GM23248 (cell line): ENCODE measurements around the gene KEAP1. TPM values are rescaled to one million over a fixed set of nuclear protein-coding genes. Genes with fewer than 3 reads are reported as not detected.

Experiments used
- DNase-seq: peaks from one replicate; pipeline ENCODE4 v3.0.0-alpha.2; 2015
- H2AFZ ChIP-seq: fragments of 200-600 bp; sonication (generic); 2 replicates; pipeline ENCODE4 v1.6.1; 2016; ENCODE audit warnings: antibody characterized with exemption
- H3F3A ChIP-seq: fragments of 200-600 bp; sonication (generic); 2 replicates; pipeline ENCODE4 v1.6.1; 2016; ENCODE audit warnings: mild to moderate bottlenecking, antibody characterized with exemption, mixed run types; ENCODE audit not compliant: insufficient read depth
- H3K27ac ChIP-seq: fragments of 200-600 bp; sonication (generic); 2 replicates; pipeline ENCODE4 v1.5.1; 2016; ENCODE audit warnings: mild to moderate bottlenecking
- H3K27me3 ChIP-seq: fragments of 200-600 bp; sonication (generic); replicated peaks from 2 replicates; pipeline ENCODE4 v1.6.1; 2016; ENCODE audit warnings: mild to moderate bottlenecking; ENCODE audit not compliant: insufficient read depth
- H3K36me3 ChIP-seq: fragments of 200-600 bp; sonication (generic); 2 replicates; pipeline ENCODE4 v1.6.1; 2016; ENCODE audit warnings: low read depth, mild to moderate bottlenecking
- H3K4me1 ChIP-seq: fragments of 200-600 bp; sonication (generic); 2 replicates; pipeline ENCODE4 v1.6.1; 2016; ENCODE audit warnings: mild to moderate bottlenecking; ENCODE audit not compliant: insufficient read depth
- H3K4me2 ChIP-seq: fragments of 200-600 bp; sonication (generic); one replicate; pipeline ENCODE4 v1.6.1; 2016; ENCODE audit warnings: mild to moderate bottlenecking; ENCODE audit not compliant: unreplicated experiment
- H3K4me3 ChIP-seq: fragments of 200-600 bp; sonication (generic); 2 replicates; pipeline ENCODE4 v1.5.1; 2016; ENCODE audit warnings: mild to moderate bottlenecking
- H3K79me2 ChIP-seq: fragments of 200-600 bp; sonication (generic); 2 replicates; pipeline ENCODE4 v1.6.1; 2016; ENCODE audit warnings: mild to moderate bottlenecking; ENCODE audit not compliant: insufficient read depth
- H3K9ac ChIP-seq: fragments of 200-600 bp; sonication (generic); 2 replicates; pipeline ENCODE4 v1.6.1; 2016; ENCODE audit warnings: mild to moderate bottlenecking
- H3K9me2 ChIP-seq: fragments of 200-600 bp; sonication (generic); 2 replicates; pipeline ENCODE4 v1.6.1; 2016; ENCODE audit warnings: mixed run types, mild to moderate bottlenecking, moderate library complexity; ENCODE audit not compliant: insufficient read depth
- H3K9me3 ChIP-seq: fragments of 200-600 bp; sonication (generic); one replicate; pipeline ENCODE4 v1.6.1; 2017; ENCODE audit warnings: low read depth
- H4K20me1 ChIP-seq: fragments of 200-600 bp; sonication (generic); 2 replicates; pipeline ENCODE4 v1.6.0; 2016; ENCODE audit not compliant: insufficient read depth
- EZH2 ChIP-seq: fragments of 200-600 bp; sonication (generic); IDR thresholded peaks from 2 replicates; pipeline ENCODE4 v1.6.1; 2018; ENCODE audit warnings: antibody characterized with exemption, mild to moderate bottlenecking; ENCODE audit not compliant: insufficient read depth, poor library complexity, severe bottlenecking
- EZH2phosphoT487 ChIP-seq: fragments of 200-600 bp; sonication (generic); IDR thresholded peaks from 2 replicates; pipeline ENCODE4 v1.6.1; 2018; ENCODE audit warnings: antibody characterized with exemption, moderate library complexity, mild to moderate bottlenecking, low read depth; ENCODE audit not compliant: insufficient read depth
- WGBS, 2 experiments: methylation state at CpG; one replicate each; pipeline ENCODE4 v1.1.6; 2015 to 2017; ENCODE audit warnings: low lambda C conversion rate in 2 of 2, low coverage in 1 of 2; ENCODE audit errors: missing lambda C conversion rate in 2 of 2; 5-methylcytosine and 5-hydroxymethylcytosine counted together
- in situ Hi-C: fragments of 300-500 bp; cut with MboI; formaldehyde crosslinking; loops from 2 replicates; pipeline ENCODE4 v1.15.0; 2020
- microRNA counts: library from miRNA; unstranded; fragments of <30 nt; microRNA quantifications from one replicate; lab custom pipeline; 2016
- microRNA-seq: library from miRNA; unstranded; fragments of <30 nt; microRNA quantifications from one replicate; pipeline ENCODE4, GENCODE V29; 2016; ENCODE audit warnings: borderline number of aligned reads
- polyA plus RNA-seq: library from polyadenylated mRNA; unstranded; fragments of >200 nt; fragmentation: Nextera tagmentation; extraction: Ambion mirVana; gene quantifications from 2 replicates; pipeline ENCODE4 v1.2.1, GENCODE V29; 2016
- small RNA-seq: library from RNA; depleted of rRNA; stranded (forward); fragments of <200 nt; gene quantifications from one replicate; pipeline ENCODE3, GENCODE V24; 2014; ENCODE audit warnings: low read depth, low replicate concordance
- total RNA-seq: library from RNA; depleted of rRNA; stranded (reverse); fragments of >200 nt; shearing (Covaris generic); gene quantifications from 2 replicates; pipeline ENCODE4 v1.2.3, GENCODE V29; 2014; rRNA removed

The KEAP1 gene
- total and polyA plus RNA-seq, 2 experiments from 2014 or later = 81.5 to 99.5 TPM

DNA sequence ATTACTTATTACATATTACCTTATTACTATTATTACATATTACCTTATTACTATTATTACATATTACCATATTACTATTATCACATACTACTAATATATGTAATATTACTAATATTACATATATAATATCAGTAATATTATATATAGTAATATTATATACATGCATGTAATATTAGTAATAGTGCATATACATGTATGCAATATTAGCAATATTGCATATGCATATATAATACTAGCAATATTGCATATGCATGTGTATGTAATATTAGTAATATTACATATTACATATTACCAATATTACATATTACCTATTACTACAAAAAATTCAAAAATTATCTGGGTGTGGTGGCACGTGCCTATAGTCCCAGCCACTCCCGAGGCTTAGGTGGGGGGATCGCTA is 60.5 kb downstream of the KEAP1 start:
- Histone ChIP-seq H3K4me1 (no peaks in the 10 kb centered on the region), H3F3A (no peaks in the 10 kb centered on the region), H3K79me2 (peaks cover 49% of the 10 kb centered on the region; the same call in 1 of the 2 replicates), H3K27ac (no peak overlapping the region), H3K9ac (no peak overlapping the region), H3K9me3 (no peaks in the 10 kb centered on the region), H3K27me3 (no peaks in the 10 kb centered on the region), H3K4me2 (no peak overlapping the region), H2AFZ (no peak overlapping the region), H3K9me2 (no peaks in the 10 kb centered on the region), H3K4me3 (no peak overlapping the region), H3K36me3 (no peaks in the 10 kb centered on the region), H4K20me1 (no peaks in the 10 kb centered on the region)
- TF ChIP-seq EZH2phosphoT487 (no peak), EZH2 (no peak)
- no peak for DNase-seq
- in situ Hi-C loops = no loop called here
- 95 to 96% methylated on average over 3 of the region's 3 CpGs for WGBS, 2 experiments

DNA sequence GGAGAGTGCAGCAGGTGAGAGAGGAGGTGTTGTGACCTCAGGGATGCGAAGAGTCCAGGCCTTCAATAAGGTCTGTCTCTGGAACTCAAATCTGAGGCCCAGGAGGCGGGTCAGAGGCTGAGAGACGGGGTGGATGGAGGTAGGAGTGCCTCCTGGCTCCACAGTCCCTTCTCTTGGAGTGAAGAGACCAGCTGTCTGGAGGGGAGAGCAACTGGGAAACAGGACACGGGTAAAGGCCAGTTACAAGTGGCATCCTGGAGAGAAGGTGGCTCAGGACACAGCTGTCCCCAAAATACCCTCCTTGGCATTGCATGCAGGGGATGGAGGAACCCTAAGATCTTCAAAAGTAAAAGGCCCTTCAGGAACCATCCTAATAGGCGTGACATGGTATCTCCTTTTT is 63.6 kb downstream of the KEAP1 start:
- in situ Hi-C loops = no loop called here
- Histone ChIP-seq H3K79me2 (peaks cover 56% of the 10 kb centered on the region), H3K9ac (no peak overlapping the region), H3F3A (no peaks in the 10 kb centered on the region), H3K4me3 (no peak overlapping the region), H3K4me1 (no peaks in the 10 kb centered on the region), H2AFZ (no peak overlapping the region), H3K9me2 (no peaks in the 10 kb centered on the region), H3K4me2 (no peak overlapping the region), H3K27ac (no peak overlapping the region), H3K36me3 (no peaks in the 10 kb centered on the region), H3K9me3 (no peaks in the 10 kb centered on the region), H4K20me1 (no peaks in the 10 kb centered on the region), H3K27me3 (no peaks in the 10 kb centered on the region)
- DNase-seq = no peak
- WGBS, 2 experiments = 87 to 96% methylated on average over 5 of the region's 5 CpGs
- TF ChIP-seq EZH2phosphoT487 (no peak), EZH2 (no peak)

MicroRNA genes within 50 kb of the gene (microRNA counts, 767-probe panel; counts per million panel counts)
- 447 counts per million, percentile 86 among the panel's probes with 10 or more counts for microRNA hsa-miR-1238 (lab: Ali Mortazavi, UCI)

Small RNAs within 50 kb of the gene (microRNA-seq; reads per million reads assigned to microRNA genes)
- not detected for gene MIR1238

Small RNAs within 50 kb of the gene (small RNA-seq; reads per million reads assigned to genes)
- gene MIR1238 (not detected), gene RNU7-140P (not detected)

Other genes with a start within 250 kb of the KEAP1 start
- gene ICAM1, start 232.2 kb downstream of the KEAP1 start, total RNA-seq = 21.6 and 22.3 TPM in 2 replicates
- 23.6 and 24.4 TPM in 2 replicates for gene ICAM1, start 232.2 kb downstream of the KEAP1 start, polyA plus RNA-seq
- gene ICAM4, start 216.4 kb downstream of the KEAP1 start, total RNA-seq = 1.1 and 3.7 TPM in 2 replicates
- gene ICAM4, start 216.4 kb downstream of the KEAP1 start, polyA plus RNA-seq = 0.44 and 1.3 TPM in 2 replicates
- gene ICAM5, start 213.4 kb downstream of the KEAP1 start, total RNA-seq = 45.4 and 48.7 TPM in 2 replicates
- gene ICAM5, start 213.4 kb downstream of the KEAP1 start, polyA plus RNA-seq = 8.8 and 9.8 TPM in 2 replicates
- 1.8 and 2.5 TPM in 2 replicates for gene ZGLP1, start 193.5 kb downstream of the KEAP1 start, total RNA-seq
- 1.4 and 1.8 TPM in 2 replicates for gene ZGLP1, start 193.5 kb downstream of the KEAP1 start, polyA plus RNA-seq
- gene FDX2, start 187.3 kb downstream of the KEAP1 start, total RNA-seq = 46.6 and 50.2 TPM in 2 replicates
- 48.9 and 49.2 TPM in 2 replicates for gene FDX2, start 187.3 kb downstream of the KEAP1 start, polyA plus RNA-seq
- gene RAVER1, start 169.8 kb downstream of the KEAP1 start, total RNA-seq = 23.0 and 27.1 TPM in 2 replicates
- gene RAVER1, start 169.8 kb downstream of the KEAP1 start, polyA plus RNA-seq = 28.7 and 29.2 TPM in 2 replicates
- 3.4 and 8.6 TPM in 2 replicates for gene ICAM3, start 163.7 kb downstream of the KEAP1 start, total RNA-seq
- 23.1 and 23.4 TPM in 2 replicates for gene ICAM3, start 163.7 kb downstream of the KEAP1 start, polyA plus RNA-seq
- 64.1 and 85.5 TPM in 2 replicates for gene TYK2, start 122.8 kb downstream of the KEAP1 start, total RNA-seq
- 54.3 and 60.4 TPM in 2 replicates for gene TYK2, start 122.8 kb downstream of the KEAP1 start, polyA plus RNA-seq
- 268 and 301 TPM in 2 replicates for gene CDC37, start 99.8 kb downstream of the KEAP1 start, total RNA-seq
- gene CDC37, start 99.8 kb downstream of the KEAP1 start, polyA plus RNA-seq = 288 and 291 TPM in 2 replicates
- gene PDE4A, start 82.8 kb downstream of the KEAP1 start, total RNA-seq = 2.4 and 4.7 TPM in 2 replicates
- 15.9 and 17.4 TPM in 2 replicates for gene PDE4A, start 82.8 kb downstream of the KEAP1 start, polyA plus RNA-seq
- gene S1PR5, start 14.1 kb upstream of the KEAP1 start, total RNA-seq = 1.8 and 3.3 TPM in 2 replicates
- 1.2 and 1.6 TPM in 2 replicates for gene S1PR5, start 14.1 kb upstream of the KEAP1 start, polyA plus RNA-seq
- 12.4 and 18.0 TPM in 2 replicates for gene ATG4D, start 40.5 kb upstream of the KEAP1 start, total RNA-seq
- 6.2 and 6.3 TPM in 2 replicates for gene ATG4D, start 40.5 kb upstream of the KEAP1 start, polyA plus RNA-seq
- gene KRI1, start 62.7 kb upstream of the KEAP1 start, total RNA-seq = 10.5 and 11.3 TPM in 2 replicates
- 14.9 and 15.1 TPM in 2 replicates for gene KRI1, start 62.7 kb upstream of the KEAP1 start, polyA plus RNA-seq
- 7.8 and 8.5 TPM in 2 replicates for gene CDKN2D, start 65.6 kb upstream of the KEAP1 start, total RNA-seq
- 10.7 and 11.7 TPM in 2 replicates for gene CDKN2D, start 65.6 kb upstream of the KEAP1 start, polyA plus RNA-seq
- not detected in 2 replicates for gene AP1M2, start 84.0 kb upstream of the KEAP1 start, total RNA-seq
- not detected in 2 replicates for gene AP1M2, start 84.0 kb upstream of the KEAP1 start, polyA plus RNA-seq
- gene SLC44A2, start 122.2 kb upstream of the KEAP1 start, total RNA-seq = 17.4 and 41.1 TPM in 2 replicates
- gene SLC44A2, start 122.2 kb upstream of the KEAP1 start, polyA plus RNA-seq = 44.5 and 48.6 TPM in 2 replicates
- 75.5 and 93.2 TPM in 2 replicates for gene ILF3, start 151.0 kb upstream of the KEAP1 start, total RNA-seq
- 80.1 and 81.6 TPM in 2 replicates for gene ILF3, start 151.0 kb upstream of the KEAP1 start, polyA plus RNA-seq
- gene QTRT1, start 198.1 kb upstream of the KEAP1 start, total RNA-seq = 33.2 and 42.2 TPM in 2 replicates
- gene QTRT1, start 198.1 kb upstream of the KEAP1 start, polyA plus RNA-seq = 42.7 and 49.0 TPM in 2 replicates
- gene DNM2, start 214.7 kb upstream of the KEAP1 start, total RNA-seq = 47.2 and 48.9 TPM in 2 replicates
- gene DNM2, start 214.7 kb upstream of the KEAP1 start, polyA plus RNA-seq = 58.7 and 60.5 TPM in 2 replicates